OCI-LY1 (cell line): Measurements from ENCODE around the gene PSPN.

Source experiments
- CTCF ChIP-seq: fragments of 200-600 bp; sonication (generic), shearing (Covaris generic); IDR thresholded peaks from 2 replicates; pipeline ENCODE4 v1.5.1; 2017; ENCODE audit warnings: mild to moderate bottlenecking, antibody characterized with exemption, low read length, moderate library complexity, mixed read lengths
- EZH2 ChIP-seq: fragments of 200-600 bp; sonication (generic), shearing (Covaris generic); IDR thresholded peaks from 2 replicates; pipeline ENCODE4 v1.8.0; 2017; ENCODE audit warnings: borderline replicate concordance, mixed run types, mild to moderate bottlenecking, antibody characterized with exemption, low read length, moderate library complexity, mixed read lengths

GRCh38 chr19:6412447-6413091 lies 36.8 kb upstream of the PSPN start:
- peak; percentile 84 for TF ChIP-seq CTCF
- no peak for TF ChIP-seq EZH2
